SK-N-SH (cell line): ENCODE results near the gene ADGRL3. TPM values are rescaled to one million over a fixed set of nuclear protein-coding genes. Genes with fewer than 3 reads are reported as not detected.

Experiments
- CTCF ChIA-PET: fragments of 300-600, 350-600 bp; formaldehyde crosslinking; extraction: SDS; loops from one replicate; lab custom pipeline; 2021; lab: Yijun Ruan, JAX
- POLR2A ChIA-PET: fragments of 350-600 bp; sonication (Branson Sonifier 250); formaldehyde crosslinking; extraction: SDS; loops from one replicate; lab custom pipeline; 2020; ENCODE audit warnings: antibody characterized with exemption, inconsistent platforms; lab: Yijun Ruan, JAX
- DNase-seq: peaks from one replicate; pipeline ENCODE4 v3.0.0; 2012
- H2AFZ ChIP-seq: fragments of 200-600 bp; sonication (generic); 2 replicates; pipeline ENCODE4 v1.8.1; 2016; ENCODE audit warnings: antibody characterized with exemption, mild to moderate bottlenecking, low read depth
- H3F3A ChIP-seq: fragments of 200-600 bp; sonication (generic); replicated peaks from 2 replicates; pipeline ENCODE3; 2016; ENCODE audit warnings: antibody characterized with exemption, mild to moderate bottlenecking; ENCODE audit not compliant: insufficient read depth
- H3K27ac ChIP-seq, 2 experiments: fragments of 200-500 bp in 1 of 2; fragments of 200-600 bp in 1 of 2; sonication (Bioruptor generic) in 1 of 2; sonication (generic), shearing (Covaris generic) in 1 of 2; 2 replicates each; pipeline versions ENCODE4 v1.5.1 to v1.6.1; 2014 to 2016; ENCODE audit warnings: low read depth in 2 of 2, inconsistent platforms in 1 of 2, low read length in 1 of 2, mild to moderate bottlenecking in 1 of 2, mixed read lengths in 1 of 2
- H3K27me3 ChIP-seq: fragments of 200-600 bp; sonication (generic), shearing (Covaris generic); 2 replicates; pipeline ENCODE4 v1.6.1; 2016; ENCODE audit warnings: mixed run types; ENCODE audit not compliant: insufficient read depth
- H3K36me3 ChIP-seq, 2 experiments: fragments of 200-500 bp in 1 of 2; fragments of 200-600 bp in 1 of 2; sonication (Bioruptor generic) in 1 of 2; sonication (generic) in 1 of 2; replicated peaks in 1 of 2; 2 replicates each; pipeline versions ENCODE3 to v1.5.1; 2014 to 2016; ENCODE audit warnings: low read length in 1 of 2, mild to moderate bottlenecking in 1 of 2; ENCODE audit not compliant: insufficient read depth in 2 of 2, control insufficient read depth in 1 of 2
- H3K4me1 ChIP-seq, 2 experiments: fragments of 200-500 bp in 1 of 2; fragments of 200-600 bp in 1 of 2; sonication (Bioruptor generic) in 1 of 2; sonication (generic), shearing (Covaris generic) in 1 of 2; 2 replicates each; pipeline versions ENCODE4 v1.5.1 to v1.6.1; 2014 to 2016; ENCODE audit warnings: low read depth in 1 of 2, low read length in 1 of 2, mixed run types in 1 of 2; ENCODE audit not compliant: insufficient read depth in 2 of 2, control insufficient read depth in 1 of 2
- H3K4me2 ChIP-seq: fragments of 200-600 bp; sonication (generic), shearing (Covaris generic); 2 replicates; pipeline ENCODE4 v1.6.1; 2017; ENCODE audit warnings: mixed run types
- H3K4me3 ChIP-seq, 2 experiments: fragments of 200-500 bp in 1 of 2; fragments of 200-600 bp in 1 of 2; sonication (Bioruptor generic) in 1 of 2; sonication (generic), shearing (Covaris generic) in 1 of 2; 2 replicates each; pipeline versions ENCODE4 v1.5.1 to v1.8.1; 2014 to 2016; ENCODE audit warnings: low read depth in 2 of 2, inconsistent platforms in 1 of 2, low read length in 1 of 2, mild to moderate bottlenecking in 1 of 2, mixed read lengths in 1 of 2, moderate library complexity in 1 of 2
- H3K79me2 ChIP-seq: fragments of 200-600 bp; sonication (generic); 2 replicates; pipeline ENCODE4 v1.8.1; 2017; ENCODE audit warnings: mild to moderate bottlenecking; ENCODE audit not compliant: insufficient read depth
- H3K9ac ChIP-seq: fragments of 200-600 bp; sonication (generic); 2 replicates; pipeline ENCODE4 v1.6.1; 2017; ENCODE audit warnings: mixed run types
- H3K9me2 ChIP-seq: fragments of 200-600 bp; sonication (generic); 2 replicates; pipeline ENCODE4 v1.6.1; 2017; ENCODE audit warnings: mixed run types
- H3K9me3 ChIP-seq: fragments of 200-600 bp; sonication (generic); 2 replicates; pipeline ENCODE4 v1.6.1; 2017; ENCODE audit warnings: mixed run types, mild to moderate bottlenecking, moderate library complexity
- H4K20me1 ChIP-seq: fragments of 200-600 bp; sonication (generic); 2 replicates; pipeline ENCODE4 v1.6.1; 2017; ENCODE audit warnings: mild to moderate bottlenecking, mixed run types; ENCODE audit not compliant: insufficient read depth
- CHD2 ChIP-seq: fragments of 150-350 bp; IDR thresholded peaks from 2 replicates; pipeline ENCODE4 v1.6.1; 2018; ENCODE audit warnings: low read length; ENCODE audit not compliant: partially characterized antibody
- CTCF ChIP-seq: fragments of 200-600 bp; sonication (generic); IDR thresholded peaks from 2 replicates; pipeline ENCODE4 v1.6.1; 2017; ENCODE audit warnings: antibody characterized with exemption, mild to moderate bottlenecking, moderate library complexity
- ELF1 ChIP-seq: IDR thresholded peaks from 2 replicates; pipeline ENCODE4 v1.4.0; 2012
- FOSL2 ChIP-seq: IDR thresholded peaks from 2 replicates; pipeline ENCODE4 v1.4.0; 2012; ENCODE audit warnings: low read depth, mild to moderate bottlenecking, moderate library complexity, borderline replicate concordance
- IRF3 ChIP-seq: fragments of 150-350 bp; IDR thresholded peaks from 2 replicates; pipeline ENCODE4 v1.6.1; 2016; ENCODE audit warnings: mild to moderate bottlenecking, low read depth, low read length
- MAX ChIP-seq: IDR thresholded peaks from 2 replicates; pipeline ENCODE4 v1.4.0; 2012; ENCODE audit warnings: low read depth
- MEF2A ChIP-seq: IDR thresholded peaks from 2 replicates; pipeline ENCODE4 v1.4.0; 2012; ENCODE audit warnings: low read depth, borderline replicate concordance
- MXI1 ChIP-seq: IDR thresholded peaks from 2 replicates; pipeline ENCODE4 v1.6.1; 2012; ENCODE audit warnings: mild to moderate bottlenecking, low read depth, low read length, improper control_type of control experiment
- NFIC ChIP-seq: IDR thresholded peaks from 2 replicates; pipeline ENCODE4 v1.4.0; 2012; ENCODE audit warnings: borderline replicate concordance
- PBX3 ChIP-seq: IDR thresholded peaks from 2 replicates; pipeline ENCODE4; 2012
- POLR2AphosphoS5 ChIP-seq: IDR thresholded peaks from 2 replicates; pipeline ENCODE4 v1.6.1; 2012; ENCODE audit warnings: low read depth, low read length
- RCOR1 ChIP-seq: fragments of 150-350 bp; IDR thresholded peaks from 2 replicates; pipeline ENCODE4 v1.6.1; 2017; ENCODE audit warnings: antibody characterized with exemption, low read length
- SIN3A ChIP-seq: IDR thresholded peaks from 2 replicates; pipeline ENCODE4 v1.6.1; 2012; ENCODE audit warnings: low read depth, mild to moderate bottlenecking, low read length, moderate library complexity, borderline replicate concordance
- SMC3 ChIP-seq: IDR thresholded peaks from 2 replicates; pipeline ENCODE4 v1.6.1; 2012; ENCODE audit warnings: low read depth, low read length, improper control_type of control experiment
- USF1 ChIP-seq: IDR thresholded peaks from 2 replicates; pipeline ENCODE4 v1.4.0; 2012; ENCODE audit warnings: low read depth, borderline replicate concordance
- USF2 ChIP-seq: fragments of 150-350 bp; IDR thresholded peaks from 2 replicates; pipeline ENCODE4 v1.6.1; 2017; ENCODE audit warnings: antibody characterized with exemption, low read length, low read depth, borderline replicate concordance
- ZBTB33 ChIP-seq: IDR thresholded peaks from 2 replicates; pipeline ENCODE4 v1.4.0; 2012; ENCODE audit warnings: low read depth, borderline replicate concordance
- WGBS: methylation state at CpG from one replicate; pipeline ENCODE4 v1.1.6; 2017; ENCODE audit warnings: low lambda C conversion rate; 5-methylcytosine and 5-hydroxymethylcytosine counted together
- polyA plus RNA-seq, 3 experiments: library from polyadenylated mRNA; depleted of rRNA; stranded (reverse); fragments of >200 nt; gene quantifications; 2 replicates each; pipeline ENCODE4 v1.2.3, GENCODE V29; 2012

The ADGRL3 gene
- polyA plus RNA-seq, 1 of the 3 experiments (the other 2 are of a cell fraction) = 0.03 TPM

GRCh38 chr4:61182915-61183314 lies 17.2 kb upstream of the ADGRL3 start:
- Histone ChIP-seq H3K9ac (no peak overlapping the region), H3F3A (no peaks in the 10 kb centered on the region), H3K9me2 (no peaks in the 10 kb centered on the region), H3K4me1 (no peaks in the 10 kb centered on the region), H3K9me3 (no peaks in the 10 kb centered on the region), H2AFZ (no peak overlapping the region), H3K27me3 (no peaks in the 10 kb centered on the region), H3K4me2 (no peak overlapping the region), H3K36me3 (no peaks in the 10 kb centered on the region), H3K4me3 (no peak overlapping the region), H3K79me2 (no peaks in the 10 kb centered on the region), H3K27ac (no peak overlapping the region), H4K20me1 (no peaks in the 10 kb centered on the region)
- no peak for DNase-seq
- no peak for TF ChIP-seq USF2
- TF ChIP-seq MEF2A = no peak
- no peak for TF ChIP-seq CTCF
- TF ChIP-seq FOSL2 = no peak
- no peak for TF ChIP-seq POLR2AphosphoS5
- no peak for TF ChIP-seq ELF1
- no peak for TF ChIP-seq RCOR1
- no peak for TF ChIP-seq CHD2
- TF ChIP-seq SIN3A = no peak
- no peak for TF ChIP-seq USF1
- TF ChIP-seq IRF3 = no peak
- no peak for TF ChIP-seq MXI1
- no peak for TF ChIP-seq PBX3
- no peak for TF ChIP-seq NFIC
- TF ChIP-seq MAX = no peak
- TF ChIP-seq SMC3 = no peak
- TF ChIP-seq ZBTB33 = no peak
- WGBS = 36% methylated on average over 1 of the region's 1 CpG
- ChIA-PET CTCF (no interaction called here), POLR2A (no interaction called here)
